ENCODE data around the gene CXXC5.

The CXXC5 gene

GRCh38 chr5:139733010-139733688 lies 85.0 kb downstream of the CXXC5 start:
- Mint-ChIP-seq H3K9me3 (no peaks in the 10 kb centered on the region), H3K4me3 (no peak overlapping the region), H3K36me3 (no peaks in the 10 kb centered on the region), H3K4me1 (no peaks in the 10 kb centered on the region), H3K27ac (no peak overlapping the region)
- DNase-seq (ENCODE audit: low spot score in 2 of 2) (no peak), ATAC-seq (no peak)

Measured in stimulated activated effector memory CD8-positive, alpha-beta T cell treated with anti-CD3 and anti-CD28 coated beads, Interleukin-12 subunit alpha, Interleukin-12 subunit beta, amount 100 ng/mL, for 72 hours (primary cell).